Chondrocyte (in vitro differentiated cells): ENCODE measurements around the gene HIBCH. TPM values are rescaled to one million over a fixed set of nuclear protein-coding genes. Genes with fewer than 3 reads are reported as not detected.
"Not testable (repeated sequence)": the region's sequence is repeated elsewhere in the genome, so short reads cannot be mapped to it uniquely, and the experiment has no call there.

Source experiments
- DNase-seq: peaks from one replicate; pipeline ENCODE4 v3.0.0; 2021; ENCODE audit warnings: mixed read lengths, low spot score
- H3K27ac Mint-ChIP-seq: one replicate; pipeline ENCODE4 v1.8.0; 2021; ENCODE audit warnings: mild to moderate bottlenecking, moderate library complexity, mixed read lengths; ENCODE audit not compliant: unreplicated experiment
- H3K27me3 Mint-ChIP-seq: 2 replicates; pipeline ENCODE4 v1.8.0; 2021; ENCODE audit warnings: low read depth, mixed read lengths
- H3K36me3 Mint-ChIP-seq: 2 replicates; pipeline ENCODE4 v1.8.0; 2021; ENCODE audit warnings: low read depth, mixed read lengths
- H3K4me1 Mint-ChIP-seq: 2 replicates; pipeline ENCODE4 v1.8.0; 2021; ENCODE audit warnings: low read depth, mild to moderate bottlenecking, mixed read lengths
- H3K4me3 Mint-ChIP-seq: one replicate; pipeline ENCODE4 v1.8.0; 2021; ENCODE audit warnings: mild to moderate bottlenecking, moderate library complexity, mixed read lengths; ENCODE audit not compliant: unreplicated experiment
- H3K9me3 Mint-ChIP-seq: 2 replicates; pipeline ENCODE4 v1.8.0; 2021; ENCODE audit warnings: low read depth, mixed read lengths
- total RNA-seq: library from RNA; stranded (reverse); gene quantifications from 3 replicates; pipeline ENCODE4 v1.2.1, GENCODE V29; 2021
- TF ChIP-seq, protein P1 (sequence below): fragments of 200-600 bp; sonication (generic); IDR thresholded peaks from 2 replicates; pipeline ENCODE4 v1.5.0; 2021; ENCODE audit warnings: antibody characterized with exemption, mild to moderate bottlenecking, moderate library complexity

Gene HIBCH
- total RNA-seq, 1 donor from 2014 or later: 19.1 TPM

DNA sequence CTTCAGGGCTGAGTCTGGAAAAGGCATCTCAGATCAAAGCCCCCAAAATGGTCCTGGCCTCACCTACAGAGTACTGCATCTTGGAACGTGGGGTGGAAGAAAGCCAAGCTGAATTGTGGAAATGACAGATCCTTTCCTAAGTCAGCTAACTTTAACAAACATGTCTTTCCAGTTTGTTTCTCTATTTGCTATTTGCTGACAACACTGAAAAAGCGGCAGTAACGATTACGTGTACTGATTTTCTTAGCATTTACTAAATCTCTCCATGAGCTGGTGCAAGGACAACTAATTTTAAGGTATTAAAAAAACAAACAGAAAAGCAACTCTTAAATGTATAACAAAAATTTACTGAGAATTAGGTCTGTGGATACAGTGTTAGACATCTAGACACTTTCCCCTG is 1.1 kb downstream of the HIBCH start:
- Mint-ChIP-seq H3K4me1 (peaks cover 48% of the 10 kb centered on the region), H3K4me3 (peak overlapping the region; percentile 96), H3K36me3 (no peaks in the 10 kb centered on the region), H3K27me3 (no peaks in the 10 kb centered on the region), H3K9me3 (no peaks in the 10 kb centered on the region), H3K27ac (peak overlapping the region; percentile 95)
- DNase-seq: no peak
- TF ChIP-seq, protein P1, sequence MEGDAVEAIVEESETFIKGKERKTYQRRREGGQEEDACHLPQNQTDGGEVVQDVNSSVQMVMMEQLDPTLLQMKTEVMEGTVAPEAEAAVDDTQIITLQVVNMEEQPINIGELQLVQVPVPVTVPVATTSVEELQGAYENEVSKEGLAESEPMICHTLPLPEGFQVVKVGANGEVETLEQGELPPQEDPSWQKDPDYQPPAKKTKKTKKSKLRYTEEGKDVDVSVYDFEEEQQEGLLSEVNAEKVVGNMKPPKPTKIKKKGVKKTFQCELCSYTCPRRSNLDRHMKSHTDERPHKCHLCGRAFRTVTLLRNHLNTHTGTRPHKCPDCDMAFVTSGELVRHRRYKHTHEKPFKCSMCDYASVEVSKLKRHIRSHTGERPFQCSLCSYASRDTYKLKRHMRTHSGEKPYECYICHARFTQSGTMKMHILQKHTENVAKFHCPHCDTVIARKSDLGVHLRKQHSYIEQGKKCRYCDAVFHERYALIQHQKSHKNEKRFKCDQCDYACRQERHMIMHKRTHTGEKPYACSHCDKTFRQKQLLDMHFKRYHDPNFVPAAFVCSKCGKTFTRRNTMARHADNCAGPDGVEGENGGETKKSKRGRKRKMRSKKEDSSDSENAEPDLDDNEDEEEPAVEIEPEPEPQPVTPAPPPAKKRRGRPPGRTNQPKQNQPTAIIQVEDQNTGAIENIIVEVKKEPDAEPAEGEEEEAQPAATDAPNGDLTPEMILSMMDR: no peak

DNA sequence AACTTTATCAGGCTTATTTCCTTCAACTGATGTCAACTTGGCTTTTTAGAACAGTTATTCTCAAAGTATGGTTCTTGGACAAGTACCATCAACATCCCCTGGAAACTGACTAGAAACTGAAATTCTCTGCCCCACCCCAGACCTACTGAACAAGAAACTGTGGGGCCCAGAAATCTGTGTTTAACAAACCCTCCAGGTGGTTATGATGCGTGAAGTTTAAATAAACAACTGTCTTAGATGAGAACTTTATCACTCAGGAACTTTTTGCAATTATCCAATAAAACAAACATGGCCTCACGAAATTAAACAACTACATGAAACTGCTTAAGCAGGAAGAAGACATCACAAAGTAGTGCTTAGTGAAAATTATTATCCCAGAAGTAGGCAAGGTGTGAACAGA is 4.4 kb downstream of the HIBCH start:
- Mint-ChIP-seq H3K4me1 (peaks cover 45% of the 10 kb centered on the region), H3K9me3 (no peaks in the 10 kb centered on the region), H3K27me3 (no peaks in the 10 kb centered on the region), H3K36me3 (peaks cover 2% of the 10 kb centered on the region), H3K27ac (peak overlapping the region; percentile 70), H3K4me3 (no peak overlapping the region)
- TF ChIP-seq, protein P1: no peak
- DNase-seq: no peak

DNA sequence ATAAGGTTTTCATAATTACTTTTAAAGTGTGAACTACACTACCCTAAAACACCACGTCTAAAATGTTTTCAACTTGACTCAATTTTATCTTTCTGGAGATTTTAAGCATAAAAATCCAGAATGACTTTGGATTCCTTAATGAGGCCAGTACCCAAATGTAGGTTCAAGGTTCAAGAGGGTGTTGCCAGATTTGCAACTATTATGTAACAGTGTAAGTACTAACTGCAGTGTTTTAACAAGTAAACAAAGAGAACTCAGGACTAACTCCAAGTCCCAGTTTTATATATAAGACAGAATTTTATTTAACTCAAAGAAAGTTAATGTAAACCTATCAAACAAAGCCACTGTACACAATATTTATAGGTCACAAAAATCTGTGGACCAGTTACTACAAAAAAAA is 5.7 kb downstream of the HIBCH start:
- DNase-seq: no peak

DNA sequence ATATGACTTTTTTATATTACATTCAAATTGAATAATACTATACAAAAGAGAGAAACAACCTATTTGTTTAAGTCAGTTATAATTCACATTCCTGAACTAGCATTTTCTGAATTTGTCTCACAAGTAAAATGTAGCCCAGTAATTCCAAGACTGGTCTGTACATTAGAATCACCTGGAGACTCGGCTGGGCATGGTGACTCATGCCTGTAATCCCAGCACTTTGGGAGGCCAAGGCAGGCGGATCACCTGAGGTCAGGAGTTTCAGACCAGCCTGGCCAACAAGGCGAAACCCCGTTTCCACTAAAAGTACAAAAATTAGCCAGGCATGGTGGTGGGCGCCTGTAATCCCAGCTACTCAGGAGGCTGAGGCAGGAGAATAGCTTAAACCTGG is 7.0 kb downstream of the HIBCH start:
- H3K27me3 Mint-ChIP-seq, H3K9me3 Mint-ChIP-seq, DNase-seq, H3K4me3 Mint-ChIP-seq, H3K36me3 Mint-ChIP-seq, H3K27ac Mint-ChIP-seq: not testable (repeated sequence)
- H3K4me1 Mint-ChIP-seq: peaks cover 26% of the 10 kb centered on the region

More for the DNA sequence above, 5.7 kb downstream of the HIBCH start:
- Mint-ChIP-seq H3K36me3 (peaks cover 7% of the 10 kb centered on the region), H3K4me1 (peaks cover 35% of the 10 kb centered on the region), H3K27me3 (no peaks in the 10 kb centered on the region), H3K27ac (no peak overlapping the region), H3K9me3 (no peaks in the 10 kb centered on the region), H3K4me3 (no peak overlapping the region)
- TF ChIP-seq, protein P1: no peak

DNA sequence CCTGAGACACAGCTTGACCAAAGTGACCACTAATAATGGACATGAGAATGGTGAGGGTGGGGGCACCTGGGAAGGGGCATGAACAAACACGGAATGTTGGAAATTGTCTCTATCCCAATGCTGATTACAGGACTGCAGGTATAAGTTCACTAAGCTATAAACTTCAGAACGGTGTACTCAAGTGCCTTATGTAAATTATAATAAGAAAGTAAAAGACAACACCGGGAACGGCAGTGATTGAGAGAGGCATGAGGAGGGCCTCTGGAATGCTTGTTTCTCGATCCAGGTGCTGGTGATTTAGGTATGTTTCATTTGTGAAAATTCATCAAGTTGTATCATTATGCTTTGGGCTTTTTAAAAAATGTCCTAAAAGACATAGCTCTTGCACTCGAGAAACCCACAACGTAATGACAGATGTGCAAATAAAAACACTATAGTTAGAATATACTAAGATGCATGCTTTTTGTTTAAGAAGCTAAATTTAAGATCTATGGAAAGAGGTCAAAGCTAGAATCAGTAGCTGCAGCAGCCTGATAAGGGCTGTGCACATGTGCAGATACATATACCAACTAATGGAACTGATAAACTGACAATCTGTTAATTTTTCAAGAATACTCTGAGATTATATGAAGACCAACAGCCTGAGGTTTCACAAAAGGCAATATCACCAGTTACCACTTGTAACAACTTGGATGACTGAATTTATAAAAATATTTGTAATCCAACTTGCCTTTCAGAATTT is 7.6 kb downstream of the HIBCH start:
- no peaks in the 10 kb centered on the region for H3K27me3 Mint-ChIP-seq
- H3K27ac Mint-ChIP-seq: no peak overlapping the region
- H3K4me1 Mint-ChIP-seq: peaks cover 20% of the 10 kb centered on the region
- H3K9me3 Mint-ChIP-seq: no peaks in the 10 kb centered on the region
- H3K36me3 Mint-ChIP-seq: peaks cover 7% of the 10 kb centered on the region
- no peak overlapping the region for H3K4me3 Mint-ChIP-seq
- DNase-seq: no peak
- TF ChIP-seq, protein P1: no peak

DNA sequence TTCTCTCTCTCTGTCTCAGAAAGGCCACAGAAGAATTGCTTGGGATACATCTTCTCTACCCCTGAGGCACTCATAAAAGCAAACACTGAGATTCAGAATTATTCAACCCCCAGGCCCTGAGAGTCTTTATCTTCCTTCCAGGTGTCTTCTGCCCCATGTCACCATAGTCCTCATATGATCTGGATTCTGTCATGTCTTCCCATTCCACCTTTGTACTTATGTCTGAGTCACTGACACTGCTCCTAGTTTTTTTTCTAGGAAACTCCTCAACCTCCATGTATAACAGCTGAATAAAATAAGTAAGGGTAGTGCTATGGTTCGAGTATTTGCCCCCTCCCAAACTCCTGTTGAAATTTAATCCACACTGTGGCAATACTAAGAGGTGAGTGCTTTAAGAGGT is 11.6 kb downstream of the HIBCH start:
- DNase-seq: no peak

More for the DNA sequence above, 11.6 kb downstream of the HIBCH start:
- H3K27me3 Mint-ChIP-seq: no peaks in the 10 kb centered on the region
- H3K27ac Mint-ChIP-seq: no peak overlapping the region
- H3K9me3 Mint-ChIP-seq: no peaks in the 10 kb centered on the region
- TF ChIP-seq, protein P1: no peak
- H3K4me1 Mint-ChIP-seq: no peaks in the 10 kb centered on the region
- H3K4me3 Mint-ChIP-seq: no peak overlapping the region
- peaks cover 7% of the 10 kb centered on the region for H3K36me3 Mint-ChIP-seq
